ENCODE results near the gene SNX24. TPM values are rescaled to one million over a fixed set of nuclear protein-coding genes. Genes with fewer than 3 reads are reported as not detected.

SNX24 gene
- total RNA-seq, 1 experiment from 2014 or later, result 23.5 TPM

DNA sequence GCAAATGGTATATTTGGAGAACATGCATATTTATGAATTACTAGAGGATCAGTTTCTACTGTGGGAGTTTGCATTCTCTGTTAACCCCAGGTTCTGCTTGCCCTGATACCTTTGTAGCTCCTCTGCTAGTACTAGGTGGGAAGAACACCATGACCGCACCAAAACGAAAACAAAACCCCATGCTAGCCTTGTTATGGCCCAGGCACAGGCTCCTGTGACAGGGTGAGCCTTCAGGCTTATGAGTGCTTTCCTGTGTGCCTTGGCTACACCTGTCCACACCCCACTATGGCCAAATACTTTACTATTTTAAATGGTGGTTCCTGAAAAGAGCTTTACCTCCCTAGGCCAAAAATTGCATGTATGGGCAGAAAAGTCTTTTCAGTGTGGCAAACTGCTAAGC lies 96.3 kb downstream of the SNX24 start:
- TF ChIP-seq, protein P1, sequence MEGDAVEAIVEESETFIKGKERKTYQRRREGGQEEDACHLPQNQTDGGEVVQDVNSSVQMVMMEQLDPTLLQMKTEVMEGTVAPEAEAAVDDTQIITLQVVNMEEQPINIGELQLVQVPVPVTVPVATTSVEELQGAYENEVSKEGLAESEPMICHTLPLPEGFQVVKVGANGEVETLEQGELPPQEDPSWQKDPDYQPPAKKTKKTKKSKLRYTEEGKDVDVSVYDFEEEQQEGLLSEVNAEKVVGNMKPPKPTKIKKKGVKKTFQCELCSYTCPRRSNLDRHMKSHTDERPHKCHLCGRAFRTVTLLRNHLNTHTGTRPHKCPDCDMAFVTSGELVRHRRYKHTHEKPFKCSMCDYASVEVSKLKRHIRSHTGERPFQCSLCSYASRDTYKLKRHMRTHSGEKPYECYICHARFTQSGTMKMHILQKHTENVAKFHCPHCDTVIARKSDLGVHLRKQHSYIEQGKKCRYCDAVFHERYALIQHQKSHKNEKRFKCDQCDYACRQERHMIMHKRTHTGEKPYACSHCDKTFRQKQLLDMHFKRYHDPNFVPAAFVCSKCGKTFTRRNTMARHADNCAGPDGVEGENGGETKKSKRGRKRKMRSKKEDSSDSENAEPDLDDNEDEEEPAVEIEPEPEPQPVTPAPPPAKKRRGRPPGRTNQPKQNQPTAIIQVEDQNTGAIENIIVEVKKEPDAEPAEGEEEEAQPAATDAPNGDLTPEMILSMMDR (IDR thresholded peaks at IDR 0.05; ENCODE audit: unreplicated experiment), result no peak
- CTCF ChIA-PET, result no interaction called here
- no peaks in the 10 kb centered on the region for H3K4me1 Mint-ChIP-seq (ENCODE audit: low read depth, unreplicated experiment)
- no peaks in the 10 kb centered on the region for H3K9me3 Mint-ChIP-seq (ENCODE audit: low read depth, unreplicated experiment)
- intact Hi-C loops (cut with micrococcal nuclease; ENCODE audit: unreplicated experiment), result no loop called here
- no peaks in the 10 kb centered on the region for H3K27me3 Mint-ChIP-seq (ENCODE audit: unreplicated experiment)
- H3K4me3 Mint-ChIP-seq (ENCODE audit: low read depth, unreplicated experiment), result no peak overlapping the region
- H3K36me3 Mint-ChIP-seq (ENCODE audit: insufficient read depth, unreplicated experiment), result no peaks in the 10 kb centered on the region
- no TSS peak for BruUV-seq (replicated peaks)
- DNase-seq, result no peak
- H3K27ac Mint-ChIP-seq (ENCODE audit: unreplicated experiment), result no peak overlapping the region

DNA sequence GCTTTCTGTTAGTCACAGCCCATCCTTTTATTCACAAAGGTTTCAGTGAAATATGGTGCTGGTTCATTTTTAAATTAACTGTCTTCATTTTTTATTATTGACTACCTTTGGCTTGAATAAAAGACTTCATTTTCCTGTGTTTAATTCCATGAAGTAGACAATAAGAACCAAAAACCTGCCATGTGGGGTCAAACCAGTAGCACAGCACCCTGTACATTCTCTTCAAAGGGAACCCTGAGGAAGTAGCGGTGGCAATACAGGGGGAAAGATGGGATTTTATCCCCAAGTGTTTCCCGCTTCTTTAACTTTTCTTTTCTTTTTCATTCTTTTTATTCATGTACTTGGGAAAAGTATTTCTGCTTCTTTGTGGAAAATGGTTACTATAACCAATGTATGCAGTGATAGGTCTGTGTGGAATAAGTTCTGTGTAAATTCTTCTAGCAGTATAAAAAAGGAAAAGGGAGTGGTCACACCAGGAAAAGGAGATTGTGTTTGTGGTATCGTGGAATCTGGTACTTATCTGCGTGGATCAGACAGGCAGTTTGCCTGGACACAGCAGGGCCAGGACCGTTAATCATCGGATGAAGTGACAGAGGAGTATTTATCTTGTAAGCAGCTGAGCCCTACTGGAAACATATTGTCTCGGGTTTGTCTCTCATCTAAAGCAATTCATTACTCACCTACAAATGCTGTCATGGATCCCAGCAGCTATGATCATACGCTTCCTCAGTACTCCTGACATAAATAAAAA lies 96.9 kb downstream of the SNX24 start:
- TF ChIP-seq, protein P1 (IDR thresholded peaks at IDR 0.05; ENCODE audit: unreplicated experiment), result no peak
- Mint-ChIP-seq H3K36me3 (ENCODE audit: insufficient read depth, unreplicated experiment) (no peaks in the 10 kb centered on the region), H3K27me3 (ENCODE audit: unreplicated experiment) (no peaks in the 10 kb centered on the region), H3K4me3 (ENCODE audit: low read depth, unreplicated experiment) (no peak overlapping the region), H3K27ac (ENCODE audit: unreplicated experiment) (no peak overlapping the region), H3K4me1 (ENCODE audit: low read depth, unreplicated experiment) (no peaks in the 10 kb centered on the region), H3K9me3 (ENCODE audit: low read depth, unreplicated experiment) (no peaks in the 10 kb centered on the region)
- BruUV-seq (replicated peaks), result no TSS peak
- CTCF ChIA-PET, result interaction anchor here (0.6 kb wide), 1 partner anchor 221 kb away, joined by 3 read pairs; no protein-coding TSS in a partner anchor
- DNase-seq, result no peak
- intact Hi-C loops (cut with micrococcal nuclease; ENCODE audit: unreplicated experiment), result no loop called here

DNA sequence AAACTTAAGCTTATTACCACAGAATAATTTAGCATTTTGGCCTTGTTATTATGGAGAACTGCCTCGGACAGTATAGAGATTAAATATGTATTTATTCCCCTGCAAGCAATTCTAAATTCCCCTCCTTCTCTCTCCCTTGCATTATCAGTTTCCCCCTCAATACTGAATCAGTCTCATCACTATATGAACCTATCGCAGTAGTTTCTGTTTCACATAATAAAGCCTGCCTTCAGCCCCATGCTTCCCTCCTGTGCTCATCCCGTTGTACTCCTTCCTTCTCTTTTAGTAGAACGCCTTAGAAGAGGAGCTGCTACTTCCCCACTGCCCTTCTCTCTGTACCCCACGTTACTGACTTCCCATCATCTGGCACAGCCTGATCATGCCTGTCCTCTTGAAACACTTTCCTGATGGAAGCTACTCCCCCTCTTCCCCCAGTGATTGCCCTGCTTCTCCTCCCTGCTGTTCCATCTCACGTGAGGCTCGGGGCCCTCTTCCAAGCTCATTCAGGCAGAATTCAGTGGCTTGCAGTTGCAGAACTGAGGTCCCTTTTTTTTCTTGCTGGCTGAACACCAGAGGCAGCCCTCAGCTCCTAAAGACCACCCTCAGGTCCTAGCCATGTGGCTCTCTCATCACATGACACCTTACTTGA lies 97.8 kb downstream of the SNX24 start:
- Mint-ChIP-seq H3K36me3 (ENCODE audit: insufficient read depth, unreplicated experiment) (no peaks in the 10 kb centered on the region), H3K4me3 (ENCODE audit: low read depth, unreplicated experiment) (no peak overlapping the region), H3K4me1 (ENCODE audit: low read depth, unreplicated experiment) (no peaks in the 10 kb centered on the region), H3K27me3 (ENCODE audit: unreplicated experiment) (no peaks in the 10 kb centered on the region), H3K27ac (ENCODE audit: unreplicated experiment) (no peak overlapping the region), H3K9me3 (ENCODE audit: low read depth, unreplicated experiment) (no peaks in the 10 kb centered on the region)
- CTCF ChIA-PET, result interaction anchor here (0.6 kb wide), 1 partner anchor 222 kb away, joined by 3 read pairs; no protein-coding TSS in a partner anchor
- DNase-seq, result no peak
- intact Hi-C loops (cut with micrococcal nuclease; ENCODE audit: unreplicated experiment), result no loop called here
- no TSS peak for BruUV-seq (replicated peaks)
- TF ChIP-seq, protein P1 (IDR thresholded peaks at IDR 0.05; ENCODE audit: unreplicated experiment), result no peak

DNA sequence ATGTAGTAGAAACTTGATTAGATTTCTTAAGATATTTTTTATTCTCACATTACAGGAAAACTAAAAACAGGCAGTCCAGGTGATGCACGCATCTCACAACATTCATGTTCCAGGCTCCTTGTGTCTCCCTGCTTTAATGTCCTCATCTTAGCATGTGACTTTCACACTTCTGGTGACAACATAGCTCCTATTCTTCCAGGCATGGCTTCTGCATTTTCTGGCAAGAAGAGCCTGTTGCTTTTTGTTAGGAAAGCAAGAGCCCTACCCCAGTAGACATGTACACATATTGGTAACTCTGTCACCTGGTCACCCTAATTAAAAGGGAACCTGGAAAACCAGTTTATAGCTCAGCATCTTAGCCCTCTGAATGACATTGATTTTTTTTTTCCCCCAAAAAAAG lies 98.6 kb downstream of the SNX24 start:
- no peak overlapping the region for H3K27ac Mint-ChIP-seq (ENCODE audit: unreplicated experiment)
- no peaks in the 10 kb centered on the region for H3K27me3 Mint-ChIP-seq (ENCODE audit: unreplicated experiment)
- H3K4me1 Mint-ChIP-seq (ENCODE audit: low read depth, unreplicated experiment), result no peaks in the 10 kb centered on the region
- H3K4me3 Mint-ChIP-seq (ENCODE audit: low read depth, unreplicated experiment), result no peak overlapping the region
- DNase-seq, result no peak
- no peaks in the 10 kb centered on the region for H3K9me3 Mint-ChIP-seq (ENCODE audit: low read depth, unreplicated experiment)
- no TSS peak for BruUV-seq (replicated peaks)
- intact Hi-C loops (cut with micrococcal nuclease; ENCODE audit: unreplicated experiment), result no loop called here
- TF ChIP-seq, protein P1 (IDR thresholded peaks at IDR 0.05; ENCODE audit: unreplicated experiment), result no peak
- no peaks in the 10 kb centered on the region for H3K36me3 Mint-ChIP-seq (ENCODE audit: insufficient read depth, unreplicated experiment)
- CTCF ChIA-PET, result no interaction called here
